ENCODE results near the gene EQTN.

DNA sequence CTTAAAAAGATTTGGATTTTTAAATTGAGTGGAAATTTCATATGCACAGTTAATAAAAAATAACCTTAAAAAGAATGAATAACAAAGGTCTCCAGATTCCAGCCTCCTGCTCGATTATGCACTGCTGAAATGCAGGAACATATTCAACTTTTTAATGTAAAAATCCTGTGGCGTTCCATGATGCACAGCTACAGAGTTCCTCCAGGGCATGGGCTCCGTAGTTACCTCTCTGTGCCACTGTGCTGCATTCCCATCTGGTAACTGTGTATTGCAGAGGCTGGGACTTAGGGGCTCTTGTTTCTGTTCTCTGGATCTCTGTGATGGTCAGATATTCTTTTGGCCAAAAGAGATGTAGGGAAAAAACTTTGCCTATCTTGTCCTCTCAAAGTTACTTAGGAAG, 31.5 kb upstream of the EQTN start:
- TF ChIP-seq POLR2A (IDR thresholded peaks at IDR 0.05), result no peak
- TF ChIP-seq, protein P1, sequence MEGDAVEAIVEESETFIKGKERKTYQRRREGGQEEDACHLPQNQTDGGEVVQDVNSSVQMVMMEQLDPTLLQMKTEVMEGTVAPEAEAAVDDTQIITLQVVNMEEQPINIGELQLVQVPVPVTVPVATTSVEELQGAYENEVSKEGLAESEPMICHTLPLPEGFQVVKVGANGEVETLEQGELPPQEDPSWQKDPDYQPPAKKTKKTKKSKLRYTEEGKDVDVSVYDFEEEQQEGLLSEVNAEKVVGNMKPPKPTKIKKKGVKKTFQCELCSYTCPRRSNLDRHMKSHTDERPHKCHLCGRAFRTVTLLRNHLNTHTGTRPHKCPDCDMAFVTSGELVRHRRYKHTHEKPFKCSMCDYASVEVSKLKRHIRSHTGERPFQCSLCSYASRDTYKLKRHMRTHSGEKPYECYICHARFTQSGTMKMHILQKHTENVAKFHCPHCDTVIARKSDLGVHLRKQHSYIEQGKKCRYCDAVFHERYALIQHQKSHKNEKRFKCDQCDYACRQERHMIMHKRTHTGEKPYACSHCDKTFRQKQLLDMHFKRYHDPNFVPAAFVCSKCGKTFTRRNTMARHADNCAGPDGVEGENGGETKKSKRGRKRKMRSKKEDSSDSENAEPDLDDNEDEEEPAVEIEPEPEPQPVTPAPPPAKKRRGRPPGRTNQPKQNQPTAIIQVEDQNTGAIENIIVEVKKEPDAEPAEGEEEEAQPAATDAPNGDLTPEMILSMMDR (IDR thresholded peaks at IDR 0.05), result no peak

All from right lobe of liver (tissue), 4 donors.